ENCODE measurements around the gene CBLB. TPM values are rescaled to one million over a fixed set of nuclear protein-coding genes. Genes with fewer than 3 reads are reported as not detected.

CBLB gene
- total RNA-seq, 1 experiment from 2014 or later: 15.7 TPM

DNA sequence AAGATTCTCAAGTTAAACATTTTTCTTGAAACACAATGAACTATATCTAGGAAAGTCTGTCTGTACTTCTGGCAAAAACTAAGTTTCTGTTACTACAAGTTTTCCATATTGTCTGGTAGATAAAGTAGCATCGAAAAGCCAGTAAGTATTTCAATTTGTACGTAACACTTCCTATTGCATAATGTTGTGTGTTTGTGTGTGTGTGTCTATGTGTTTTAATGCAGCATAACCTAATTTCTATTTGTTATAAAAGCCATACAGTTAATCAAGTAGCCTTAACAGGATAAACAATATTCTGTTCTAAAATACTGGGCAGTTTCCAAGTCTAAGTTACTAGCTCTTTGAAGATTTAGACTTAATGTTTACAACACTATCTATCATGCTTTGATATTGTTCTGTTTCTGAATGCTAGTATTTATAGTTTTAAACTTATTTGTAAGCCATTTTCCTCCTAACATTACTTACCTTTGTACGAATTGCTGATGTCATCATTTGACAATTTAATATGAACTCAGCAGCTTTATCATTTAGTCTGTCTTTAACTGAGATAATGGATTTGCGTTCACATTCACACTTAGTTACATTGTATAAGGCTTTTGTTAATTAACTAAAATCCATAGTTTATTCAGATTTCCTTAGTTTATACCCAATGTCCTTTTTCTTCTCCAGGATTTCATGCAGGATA lies 163.9 kb downstream of the CBLB start:
- DNase-seq (ENCODE audit: low read depth): no peak

DNA sequence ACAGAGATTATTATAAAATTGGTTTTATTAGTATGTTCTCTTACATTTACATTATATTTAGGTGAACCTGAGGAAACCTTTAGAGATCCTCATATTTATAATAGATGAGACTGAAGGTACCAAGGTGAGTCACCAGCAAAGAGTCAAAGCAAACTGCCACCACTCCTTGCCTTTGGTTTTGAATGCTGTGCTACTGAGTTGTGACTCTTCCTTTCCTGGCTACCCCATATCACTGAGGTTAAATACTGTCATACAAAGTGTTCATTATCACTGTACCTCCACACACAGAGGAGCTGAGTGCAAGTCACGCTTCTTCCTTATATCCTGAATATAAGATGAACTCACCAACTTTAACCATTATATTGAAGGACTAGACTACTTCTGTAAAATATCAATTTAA lies 168.2 kb downstream of the CBLB start:
- DNase-seq (ENCODE audit: low read depth): no peak

DNA sequence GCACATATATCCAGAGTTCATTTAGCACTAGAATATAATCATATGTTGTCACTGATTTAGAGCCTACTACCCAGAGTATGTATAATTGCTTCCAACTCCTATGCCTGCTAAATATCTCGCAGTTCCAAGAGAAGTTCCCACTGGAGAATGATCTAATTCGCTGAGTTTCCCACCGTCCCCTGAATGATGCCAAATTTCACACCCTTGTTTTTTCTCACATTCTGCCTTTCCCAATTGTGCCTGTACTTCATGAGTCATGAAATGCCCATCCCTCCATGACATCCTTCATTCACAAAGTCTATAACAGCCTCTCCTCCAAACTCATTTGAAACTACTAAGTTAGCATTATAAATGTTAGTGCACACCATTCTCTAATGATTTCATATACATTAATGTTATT lies 177.2 kb downstream of the CBLB start:
- DNase-seq (ENCODE audit: low read depth): peak; percentile 56

DNA sequence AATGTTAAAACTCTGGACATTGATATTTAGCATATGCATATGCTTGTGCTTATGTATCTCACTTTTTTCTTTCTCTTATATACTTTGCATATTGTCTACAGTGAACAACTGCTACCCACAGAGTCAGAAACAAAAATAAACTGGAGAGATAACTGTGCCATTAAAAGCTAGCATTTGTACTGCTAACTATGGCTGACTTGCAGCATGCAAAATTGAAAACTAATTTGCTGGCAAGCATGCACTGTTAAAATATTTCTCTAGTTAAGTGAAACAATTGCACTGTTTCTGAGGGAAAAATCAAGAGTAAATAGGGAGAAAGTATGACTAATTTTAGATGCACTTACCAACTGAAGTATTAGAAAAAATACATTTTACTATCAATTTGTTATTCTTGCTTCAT lies 177.8 kb downstream of the CBLB start:
- DNase-seq (ENCODE audit: low read depth): no peak

DNA sequence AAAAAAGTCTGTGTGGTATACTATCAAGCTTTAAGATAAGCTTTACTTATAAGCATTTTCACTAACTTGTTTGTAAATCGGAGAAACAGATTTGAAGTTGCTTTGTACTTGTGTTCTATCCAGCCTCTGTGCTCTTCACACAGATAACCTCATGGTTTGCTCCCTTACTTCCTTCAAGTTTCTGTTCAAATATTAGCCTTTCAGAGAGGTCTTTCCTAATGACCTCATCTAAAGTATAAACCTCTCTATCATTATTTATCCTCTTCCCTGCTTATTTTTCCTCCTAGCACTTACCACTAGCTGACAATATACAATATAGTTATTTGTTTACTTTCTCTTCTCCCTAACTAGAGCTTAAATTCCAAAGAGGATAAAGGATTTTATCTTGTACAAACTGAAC lies 180.0 kb downstream of the CBLB start:
- no peak for DNase-seq (ENCODE audit: low read depth)

DNA sequence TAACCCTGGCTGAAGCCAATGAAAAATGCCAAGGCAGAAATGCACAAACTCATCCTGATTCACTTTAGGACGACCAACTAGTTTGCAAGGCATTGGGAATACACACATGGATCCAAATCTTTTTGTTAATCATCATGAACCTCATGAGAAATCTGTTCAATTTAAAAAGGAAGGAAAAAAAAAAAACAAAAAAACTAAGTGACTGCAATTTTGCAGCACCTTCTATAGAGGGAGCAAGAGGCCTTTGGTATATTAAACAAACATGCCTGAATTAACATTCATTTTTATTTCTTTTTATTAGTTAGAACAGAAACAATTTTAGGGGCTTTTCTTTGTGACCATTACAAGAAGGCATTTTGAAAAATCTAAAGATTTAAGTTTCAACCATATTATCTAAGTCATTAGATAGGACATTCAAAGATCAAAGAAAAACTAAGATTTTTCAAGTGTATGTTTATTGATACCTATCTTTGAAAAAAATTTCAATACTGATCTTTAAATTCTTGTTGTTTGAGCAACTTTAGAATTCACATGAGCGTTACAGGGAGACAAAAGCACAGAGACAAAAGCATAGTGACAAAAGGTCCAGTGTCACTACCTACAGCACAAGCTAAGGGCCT lies 182.4 kb downstream of the CBLB start:
- peak; percentile 26 for DNase-seq (ENCODE audit: low read depth)

DNA sequence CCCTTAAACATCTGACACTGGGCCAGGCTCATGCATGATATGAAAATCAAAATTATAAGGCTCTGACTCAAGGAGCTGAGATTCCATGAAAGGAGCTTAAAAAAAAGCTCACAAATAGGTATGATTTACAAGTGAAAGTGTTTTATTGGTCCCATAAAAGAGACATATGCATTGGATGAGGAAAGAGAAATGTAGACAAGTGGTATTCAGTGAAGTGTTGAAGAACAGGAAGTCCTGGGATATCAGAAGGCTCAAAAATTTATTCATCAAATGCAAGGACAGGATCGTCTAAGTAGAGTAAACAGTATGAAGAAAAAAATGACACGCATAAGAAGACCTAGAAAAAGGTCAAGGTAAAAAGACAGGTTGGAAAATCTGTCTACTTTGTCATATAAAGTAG lies 188.9 kb downstream of the CBLB start:
- no peak for DNase-seq (ENCODE audit: low read depth)

DNA sequence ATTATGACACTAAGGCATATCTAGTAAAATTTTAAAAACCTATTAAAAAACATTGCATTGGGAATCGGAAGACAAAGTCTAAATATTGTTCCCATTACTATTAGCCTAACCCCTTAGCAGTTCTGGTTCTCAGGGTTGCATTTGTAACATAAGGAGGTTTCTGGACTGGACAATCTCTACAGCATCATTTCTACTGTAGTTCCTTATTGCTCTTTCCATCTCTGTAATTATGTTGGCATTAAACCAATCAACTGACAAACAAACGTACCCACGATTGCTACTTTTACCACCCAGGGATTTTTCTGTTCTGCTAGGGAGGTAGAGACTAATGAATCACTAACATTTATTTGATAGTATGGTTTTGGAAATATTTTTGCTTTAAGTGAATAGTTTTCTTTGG lies 190.8 kb downstream of the CBLB start:
- no peak for DNase-seq (ENCODE audit: low read depth)

DNA sequence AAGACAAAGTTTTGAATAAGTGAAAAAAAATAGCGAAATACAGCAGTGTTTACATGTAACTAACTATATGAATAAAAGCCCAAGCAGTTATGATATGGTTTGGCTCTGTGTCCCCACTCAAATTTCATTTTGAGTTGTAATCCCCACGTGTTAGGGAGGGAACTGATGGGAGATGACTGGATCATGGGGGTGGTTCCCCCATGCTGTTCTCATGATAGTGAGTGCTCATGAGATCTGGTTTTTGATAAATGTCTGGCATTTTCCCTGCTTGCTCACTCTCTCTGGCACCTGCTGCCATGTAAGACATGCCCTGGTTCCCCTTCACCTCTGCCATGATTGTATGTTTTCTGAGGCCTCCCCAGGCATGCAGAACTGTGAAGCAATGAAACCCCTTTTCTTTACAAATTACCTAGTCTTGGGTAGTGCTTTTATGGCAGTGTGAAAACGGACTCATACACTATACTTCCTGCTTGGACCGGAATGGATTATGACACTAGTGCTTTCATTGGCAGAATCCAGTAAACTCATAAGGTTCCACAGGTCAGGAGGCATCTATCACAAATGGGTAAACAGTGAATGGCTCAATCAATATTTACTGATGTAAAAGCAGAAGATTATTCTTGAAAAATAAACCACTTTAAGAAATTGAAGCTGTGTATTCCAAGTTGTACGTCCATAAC lies 192.1 kb downstream of the CBLB start:
- DNase-seq (ENCODE audit: low read depth): no peak

DNA sequence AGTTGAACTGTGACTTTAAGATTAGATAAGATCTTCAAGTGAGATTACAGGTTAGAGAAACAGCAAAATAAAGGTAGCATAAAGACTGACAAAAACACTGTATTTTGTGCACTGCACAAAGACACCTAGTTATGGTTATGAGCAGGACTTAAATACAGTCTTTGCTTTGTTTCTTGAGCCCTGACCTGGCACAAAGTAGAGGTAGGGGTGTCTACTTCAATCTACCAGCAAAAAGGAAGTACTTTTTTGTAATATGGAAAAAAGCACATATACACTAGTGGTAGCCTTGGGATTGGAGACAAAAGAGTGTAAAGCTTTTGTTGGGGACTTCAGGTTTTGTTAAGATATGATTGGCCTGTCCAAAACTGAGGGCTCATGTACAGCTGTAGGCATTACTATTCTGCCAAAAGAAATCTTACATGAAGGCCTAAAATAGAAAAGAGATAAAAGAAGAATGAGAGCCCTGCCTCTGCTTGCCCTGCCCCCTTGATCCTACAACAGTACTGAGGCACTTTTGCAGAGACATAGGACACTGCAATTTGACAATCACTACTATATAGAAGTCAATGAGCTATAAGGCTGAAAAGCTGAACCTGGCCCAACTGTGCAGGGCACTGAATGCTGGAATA lies 194.3 kb downstream of the CBLB start:
- DNase-seq (ENCODE audit: low read depth): no peak

DNA sequence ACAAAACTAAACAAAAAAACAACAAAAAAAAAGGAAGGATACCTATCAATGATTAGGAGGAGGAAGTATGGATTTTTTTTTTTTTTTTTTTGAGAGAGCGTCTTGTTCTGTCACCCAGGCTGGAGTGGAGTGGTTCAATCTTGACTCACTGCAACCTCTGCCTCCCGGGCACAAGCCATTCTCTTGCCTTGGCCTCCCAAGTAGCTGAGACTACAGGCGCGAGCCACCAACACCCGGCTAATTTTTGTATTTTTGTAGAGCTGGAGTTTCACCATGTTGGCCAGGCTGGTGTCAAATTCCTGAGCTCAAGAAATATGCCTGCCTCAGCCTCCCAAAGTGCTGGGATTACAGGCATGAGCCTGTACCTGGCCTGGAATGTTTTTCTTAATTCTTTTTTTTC lies 195.8 kb downstream of the CBLB start:
- DNase-seq (ENCODE audit: low read depth): no peak

DNA sequence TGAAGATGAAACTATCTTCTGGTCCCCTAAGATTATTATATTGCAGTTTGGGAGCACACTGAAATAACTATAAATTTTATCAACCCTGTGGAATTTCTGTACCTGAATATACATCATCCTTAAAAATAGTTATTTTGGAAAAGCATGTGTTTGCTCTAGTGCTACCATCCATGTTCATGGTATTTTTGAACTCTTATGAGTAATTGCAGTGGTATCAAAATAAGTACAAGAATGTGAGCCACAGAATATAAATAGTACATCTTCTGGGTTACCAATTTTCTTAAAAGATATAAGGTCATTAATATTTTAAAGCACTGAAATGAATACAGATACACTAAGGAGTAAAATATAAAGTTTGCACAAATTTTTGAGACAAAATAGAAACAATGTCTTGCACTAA lies 206.5 kb downstream of the CBLB start:
- DNase-seq (ENCODE audit: low read depth): peak; percentile 38

DNA sequence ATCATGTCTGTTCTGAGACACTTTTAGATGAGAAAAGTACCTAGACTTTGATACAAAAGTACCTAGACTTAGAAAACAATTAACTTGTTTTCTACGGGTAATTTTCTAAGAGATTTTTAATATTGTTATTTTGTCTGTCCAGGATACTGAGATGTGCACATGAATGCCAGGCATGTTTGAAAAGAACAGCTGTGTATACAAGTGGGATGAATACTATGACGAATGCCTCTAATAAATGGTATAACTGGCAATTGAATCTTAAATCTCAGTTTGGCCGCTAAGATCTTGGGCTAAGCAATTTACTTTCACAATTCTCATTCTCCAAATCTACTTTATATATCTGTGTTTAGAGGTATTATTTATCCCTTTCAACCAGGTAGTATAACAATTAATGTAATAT lies 207.4 kb downstream of the CBLB start:
- peak; percentile 86 for DNase-seq (ENCODE audit: low read depth)

DNA sequence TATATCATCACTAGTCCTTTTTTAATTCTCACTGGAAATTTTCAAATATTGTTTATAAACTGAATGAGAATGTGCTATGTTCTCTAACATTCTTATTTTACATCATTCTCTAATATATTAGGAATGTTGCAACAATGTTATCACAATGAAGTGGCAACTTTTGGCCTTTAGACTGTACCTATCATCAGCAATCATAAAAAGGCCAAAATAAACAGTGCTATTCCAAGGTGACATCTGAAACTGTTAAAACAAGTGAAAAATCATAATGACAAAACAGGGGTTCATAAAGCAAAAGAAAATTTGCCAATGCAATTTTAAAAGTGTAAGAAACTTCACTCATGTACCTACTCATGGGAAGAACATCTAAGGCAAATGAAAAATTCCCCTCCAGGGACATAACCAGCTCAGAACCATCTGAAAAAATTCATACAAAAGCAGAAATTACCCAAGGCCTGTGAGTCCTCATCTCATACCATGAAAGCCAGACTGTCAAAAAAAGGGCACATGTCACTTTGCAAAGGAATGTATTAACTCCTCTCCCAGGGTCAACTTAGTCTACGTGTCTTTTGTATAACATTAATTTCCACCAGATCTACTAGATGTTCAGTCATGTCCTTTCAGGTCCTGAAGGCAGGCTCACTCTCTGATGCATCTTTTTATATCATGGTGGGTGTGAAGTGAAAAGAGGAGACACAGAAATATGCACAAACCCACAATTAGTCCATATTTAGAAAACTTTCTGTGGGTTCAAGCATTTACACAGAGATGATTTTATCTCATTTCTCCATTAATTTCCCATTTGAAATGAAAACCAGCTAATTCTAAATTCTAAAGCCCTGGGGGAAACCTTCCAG lies 211.9 kb downstream of the CBLB start:
- no peak for DNase-seq (ENCODE audit: low read depth)

DNA sequence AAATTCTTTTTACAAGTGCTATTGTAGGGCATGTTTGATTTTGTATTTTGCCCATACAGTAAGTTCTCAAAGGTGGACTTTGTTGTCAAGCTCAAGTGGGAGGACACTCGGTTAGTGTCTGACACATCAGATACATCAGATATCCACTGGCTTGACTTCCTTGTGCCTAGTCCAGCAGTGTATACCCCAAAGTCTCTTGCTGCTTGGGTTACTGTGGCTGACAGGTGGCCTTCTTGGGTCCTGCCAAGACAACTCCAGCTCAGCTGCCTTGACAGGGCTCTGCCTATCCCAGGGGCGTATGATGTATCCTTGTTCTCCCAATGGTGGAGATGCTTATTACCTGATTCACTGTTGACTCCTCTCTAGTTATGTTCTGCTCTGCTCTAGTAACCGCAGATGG lies 214.9 kb downstream of the CBLB start:
- DNase-seq (ENCODE audit: low read depth): no peak

DNA sequence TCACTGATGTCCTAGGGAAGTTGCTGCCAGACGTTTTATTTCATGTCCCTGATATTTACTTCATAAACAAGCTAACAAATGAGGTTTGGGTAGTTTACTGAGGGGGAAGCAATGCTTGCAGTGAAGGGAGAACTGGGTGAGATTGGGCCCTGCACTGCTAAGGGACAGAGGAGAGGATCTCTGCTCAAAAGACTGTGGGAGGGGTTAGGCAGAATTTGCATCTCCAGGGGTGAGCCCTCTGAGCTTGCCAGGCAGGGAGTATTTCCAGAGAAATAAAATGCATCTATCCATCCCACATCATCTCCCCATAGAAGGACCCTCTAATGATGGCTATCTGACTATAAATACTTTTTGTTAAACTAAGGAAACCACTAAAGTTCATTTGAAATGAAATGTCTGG lies 215.6 kb downstream of the CBLB start:
- DNase-seq (ENCODE audit: low read depth): no peak

DNA sequence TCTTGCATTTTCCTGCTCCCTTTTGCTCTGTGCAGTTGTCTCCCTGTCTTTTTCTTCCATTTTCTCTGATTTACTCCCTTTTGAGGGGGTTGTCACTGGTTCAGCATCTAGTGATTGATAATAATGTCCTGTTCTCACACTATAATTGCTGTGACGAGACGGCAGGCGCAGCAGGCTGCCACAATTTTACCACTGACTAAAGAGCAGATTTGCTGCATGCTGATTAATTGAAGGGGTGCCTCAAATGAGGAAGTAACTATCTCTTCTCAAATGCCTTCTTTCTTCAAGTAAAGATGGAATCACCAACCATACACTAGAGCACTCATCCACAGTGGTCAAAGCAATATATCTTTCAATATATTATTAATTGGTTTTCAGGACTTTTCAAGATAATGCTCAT lies 219.3 kb downstream of the CBLB start:
- no peak for DNase-seq (ENCODE audit: low read depth)

DNA sequence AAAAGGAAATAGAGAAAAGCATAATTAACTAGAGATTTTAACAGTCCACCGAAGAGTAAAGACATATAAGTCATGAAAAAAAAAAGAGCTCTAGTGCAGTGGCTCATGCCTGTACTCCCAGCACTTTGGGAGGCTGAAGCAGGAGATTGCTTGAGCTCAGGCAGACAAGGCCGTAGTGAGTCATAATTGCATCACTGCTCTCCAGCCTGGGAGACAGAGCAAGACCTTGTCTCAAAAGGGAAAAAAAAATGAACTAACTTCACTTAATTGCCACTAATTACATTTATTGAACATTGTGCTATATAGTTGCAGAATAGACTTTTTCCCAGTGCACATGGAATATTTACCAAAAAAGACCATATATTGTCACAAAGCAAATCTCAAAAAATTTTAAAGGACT lies 221.8 kb downstream of the CBLB start:
- peak; percentile 86 for DNase-seq (ENCODE audit: low read depth)

DNA sequence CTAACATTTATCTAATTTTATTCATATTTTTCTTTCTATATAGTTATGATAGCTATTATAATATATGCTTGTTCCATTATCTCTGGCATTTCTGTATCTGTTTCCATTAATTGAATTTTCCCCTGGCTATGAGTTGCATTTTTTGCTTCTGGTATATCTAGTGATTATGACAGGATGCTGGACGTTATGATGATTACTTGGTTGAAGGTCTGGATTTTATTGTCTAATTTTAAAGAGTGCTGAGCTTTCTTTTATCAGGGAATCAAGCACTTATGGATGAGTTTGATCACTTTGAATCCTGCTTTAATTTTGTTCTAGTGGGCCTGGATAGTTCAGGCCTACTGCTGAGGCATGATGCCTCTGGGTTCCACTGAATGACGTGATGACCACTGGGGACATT lies 229.7 kb downstream of the CBLB start:
- DNase-seq (ENCODE audit: low read depth): no peak

DNA sequence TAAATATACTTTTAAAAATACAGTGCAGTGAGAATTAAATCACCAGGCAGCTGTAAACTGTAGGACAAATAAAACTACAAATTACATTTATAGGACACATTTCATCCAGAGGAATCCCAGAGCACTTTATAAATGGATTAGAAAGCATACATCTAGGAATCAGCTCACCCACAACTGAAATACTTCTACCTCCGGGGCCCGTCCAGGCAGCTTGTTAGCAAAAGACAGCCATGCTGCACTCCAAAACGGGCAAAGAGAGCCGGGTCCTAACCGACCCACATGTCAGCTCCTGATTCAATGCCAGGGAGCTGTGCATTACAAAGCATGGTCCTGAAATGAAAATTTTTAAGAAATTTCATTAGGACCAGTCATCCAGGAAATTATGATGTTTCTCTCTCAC lies 234.1 kb downstream of the CBLB start:
- no peak for DNase-seq (ENCODE audit: low read depth)

DNA sequence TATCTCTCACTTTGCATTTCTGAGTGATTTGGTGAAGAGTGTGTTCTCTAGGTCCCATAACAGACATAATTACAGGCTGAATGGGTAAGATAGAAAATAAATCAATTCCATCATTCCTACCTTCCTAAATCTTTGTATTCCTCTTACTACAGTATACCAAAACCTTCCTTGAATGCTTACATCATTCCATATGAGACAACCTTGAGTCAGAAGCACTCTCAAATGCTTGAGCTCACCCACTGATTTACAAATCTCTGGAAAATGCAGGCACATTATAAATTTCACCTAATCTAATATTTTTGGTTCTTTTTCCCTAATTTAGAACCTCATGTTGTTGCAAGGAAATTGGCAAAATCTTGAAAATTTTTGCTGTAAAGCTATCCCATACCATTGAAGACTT lies 239.1 kb downstream of the CBLB start:
- no peak for DNase-seq (ENCODE audit: low read depth)

DNA sequence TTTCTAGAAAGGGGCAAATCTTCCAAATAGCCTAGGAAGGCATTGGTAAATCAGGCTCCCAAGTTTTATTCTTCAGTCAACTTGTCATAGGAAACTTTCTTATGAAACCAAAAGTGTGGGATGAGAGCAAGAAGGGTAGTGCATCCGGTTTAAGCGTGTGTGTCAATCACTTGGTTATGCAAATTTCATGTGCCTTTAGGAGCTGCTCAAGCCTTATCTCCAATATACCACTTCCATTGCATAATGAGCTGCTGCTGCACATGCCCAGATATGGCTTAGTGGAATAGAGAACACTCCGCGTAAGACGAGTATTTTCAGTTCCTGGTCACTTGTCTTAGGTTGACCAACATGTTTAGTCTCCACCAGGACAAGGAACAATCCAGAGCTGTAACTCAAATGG lies 242.1 kb downstream of the CBLB start:
- DNase-seq (ENCODE audit: low read depth): no peak
